DMS153 treated with DMSO at 0.1 percent for 48 hours (cell line): Measurements from ENCODE around the gene RASGRF1.

Experiments used
- DNase-seq: peaks from one replicate; lab custom pipeline; 2025; ENCODE audit not compliant: unreplicated experiment; lab: John Stamatoyannopoulos, UW

The RASGRF1 gene

DNA sequence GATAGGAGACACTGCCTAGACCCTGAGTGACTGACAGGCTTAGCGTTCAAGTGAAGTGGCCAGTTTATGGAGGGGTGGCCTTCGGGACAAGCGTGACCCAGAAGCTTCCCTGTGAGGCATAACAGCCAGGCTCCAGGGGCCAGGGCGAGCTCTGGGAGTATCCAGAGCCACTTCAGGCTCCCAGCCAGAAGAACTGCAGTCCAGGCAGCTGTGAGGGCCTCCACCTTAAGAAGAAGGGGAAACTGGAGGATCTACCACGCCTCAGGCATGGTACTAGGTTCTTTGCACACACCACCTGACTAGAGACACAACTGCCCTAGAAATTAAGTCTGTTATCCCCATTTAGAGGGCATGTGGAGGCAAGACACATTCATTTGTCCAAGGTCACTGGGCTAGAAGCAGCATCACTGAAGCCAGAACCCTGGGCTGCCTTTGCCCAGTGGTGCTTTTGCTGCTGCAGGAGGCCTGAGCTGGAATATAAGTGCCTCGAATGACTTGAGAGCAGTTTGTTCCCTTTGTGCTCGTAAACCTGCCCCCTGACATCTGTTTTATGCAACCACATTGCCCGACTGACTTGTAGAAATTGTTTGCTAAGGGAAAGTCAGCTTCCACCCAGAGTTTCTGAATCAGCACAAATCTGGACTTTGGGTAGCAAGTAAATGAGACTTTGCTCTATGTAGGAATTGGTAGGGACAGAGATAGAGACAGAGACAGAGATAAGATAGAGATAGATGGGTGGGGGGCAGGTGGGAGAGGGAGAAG lies 23.3 kb downstream of the RASGRF1 start:
- no peak for DNase-seq

GRCh38 chr15:79066391-79067071 lies 24.0 kb downstream of the RASGRF1 start:
- DNase-seq = no peak

DNA sequence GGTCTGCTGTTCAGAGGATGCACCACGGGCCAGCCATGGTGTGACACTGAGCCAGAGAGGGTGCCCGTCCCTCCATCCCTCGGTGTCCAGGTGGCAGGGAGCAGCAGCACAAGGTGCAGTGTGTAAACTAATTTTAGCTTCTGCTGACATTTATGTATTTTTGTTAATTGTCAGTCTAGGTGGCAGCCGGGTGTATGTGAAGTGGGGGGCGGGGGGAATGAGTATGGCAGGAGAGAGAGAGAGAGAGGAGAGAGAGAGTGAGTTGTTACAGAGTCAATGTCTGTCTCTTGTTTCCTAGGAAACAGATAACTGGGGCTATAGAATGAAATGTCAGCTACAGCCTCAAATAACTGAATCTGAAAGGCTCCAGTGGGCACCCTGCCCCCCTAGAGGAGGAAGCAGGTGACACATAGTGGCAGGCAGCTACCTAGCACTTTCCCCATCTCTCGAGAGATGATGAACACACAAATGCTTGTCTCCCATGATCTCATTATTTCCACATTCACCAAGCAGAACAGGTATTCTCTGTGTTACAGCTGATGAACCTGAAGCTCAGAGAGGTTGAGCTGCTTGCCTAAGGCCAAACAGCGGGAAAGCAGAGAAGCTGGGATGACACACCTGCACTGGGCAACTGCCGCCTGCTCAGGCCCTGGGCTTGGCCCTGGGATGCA lies 24.7 kb downstream of the RASGRF1 start:
- DNase-seq = no peak

- no peak for DNase-seq
Measured at GRCh38 chr15:79065361-79065705, 25.2 kb downstream of the RASGRF1 start.

GRCh38 chr15:79064496-79064895 lies 26.1 kb downstream of the RASGRF1 start:
- no peak for DNase-seq

DNA sequence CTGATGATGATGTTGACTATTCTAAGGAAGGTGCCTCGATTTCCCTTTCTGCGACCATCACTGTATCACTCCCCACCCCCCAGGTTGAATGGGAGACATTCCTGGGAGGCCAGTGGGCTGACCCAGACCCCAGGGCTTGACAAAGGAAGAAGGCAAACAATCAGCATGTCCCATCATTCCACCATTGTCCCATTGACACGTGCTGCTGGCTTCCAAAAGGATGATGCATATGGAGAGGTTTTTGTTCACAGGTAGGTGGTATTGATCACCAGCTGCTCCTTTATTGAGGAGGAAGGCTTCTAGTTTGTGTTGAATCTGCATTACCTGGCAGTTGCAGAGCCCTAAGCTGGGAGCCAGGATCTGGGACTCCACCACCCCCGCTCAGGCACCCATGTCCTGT lies 30.4 kb downstream of the RASGRF1 start:
- no peak for DNase-seq

GRCh38 chr15:79059081-79059572 lies 31.5 kb downstream of the RASGRF1 start:
- no peak for DNase-seq

GRCh38 chr15:79058260-79058850 lies 32.2 kb downstream of the RASGRF1 start:
- DNase-seq = no peak

GRCh38 chr15:79057050-79057449 lies 33.5 kb downstream of the RASGRF1 start:
- DNase-seq = no peak

- no peak for DNase-seq
Measured at GRCh38 chr15:79054350-79054749, 36.2 kb downstream of the RASGRF1 start.

DNA sequence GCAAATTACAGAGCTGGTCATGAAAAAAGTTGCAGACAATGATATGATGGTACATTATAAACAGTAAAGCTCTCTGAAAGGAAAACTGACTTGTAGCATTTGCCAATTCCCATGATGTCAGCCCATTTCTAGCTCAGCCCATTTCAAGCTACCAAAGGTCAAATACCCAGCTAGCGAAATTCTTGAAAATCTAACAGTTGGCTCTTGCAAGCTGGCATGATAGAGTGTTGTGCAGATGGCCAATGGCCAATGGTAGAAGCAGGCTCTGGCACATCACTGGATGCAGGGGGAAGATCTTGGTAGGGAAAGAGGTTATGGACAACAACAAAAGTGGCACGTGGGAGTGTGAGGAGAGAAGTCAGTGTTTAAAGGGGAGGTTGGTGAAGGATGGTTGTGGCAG lies 36.7 kb downstream of the RASGRF1 start:
- DNase-seq = no peak

DNA sequence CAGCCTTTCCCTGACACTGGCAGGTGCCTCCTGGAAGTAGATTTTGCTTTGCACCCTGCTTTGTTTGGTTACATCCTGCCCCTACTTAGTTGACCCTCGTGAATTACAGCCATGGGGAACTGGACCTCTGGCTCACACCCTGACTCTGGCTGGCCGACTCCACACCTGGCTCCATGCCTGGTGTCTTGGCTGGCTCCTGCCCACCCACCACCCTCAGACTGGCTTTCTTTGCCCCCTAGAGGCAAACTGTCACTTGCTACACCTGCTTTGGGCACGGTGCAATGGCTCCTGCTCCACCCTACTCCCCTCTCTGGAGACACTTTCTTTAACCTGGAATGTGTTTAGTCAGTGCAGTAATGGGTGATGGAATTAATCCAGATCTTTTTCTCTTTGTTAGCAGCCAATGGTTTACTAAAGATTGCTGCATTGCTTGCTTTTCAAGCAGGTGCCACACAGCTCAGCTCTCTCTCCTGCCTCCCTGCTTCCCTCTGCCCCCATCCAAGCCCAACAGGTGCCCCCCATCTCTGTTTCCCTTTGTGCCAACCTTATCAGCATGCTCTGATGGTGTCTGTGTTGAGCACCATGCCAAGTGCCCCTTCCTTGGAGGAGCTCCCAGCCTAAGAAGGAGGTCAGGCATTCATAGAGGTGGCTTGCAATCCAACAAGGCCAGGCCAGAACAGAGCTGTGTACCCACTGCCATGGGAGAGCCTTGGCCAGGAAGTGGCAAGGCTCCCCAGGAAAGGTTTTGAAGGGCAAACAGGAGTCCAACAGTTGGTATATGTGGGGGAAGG lies 38.4 kb downstream of the RASGRF1 start:
- DNase-seq = no peak

DNA sequence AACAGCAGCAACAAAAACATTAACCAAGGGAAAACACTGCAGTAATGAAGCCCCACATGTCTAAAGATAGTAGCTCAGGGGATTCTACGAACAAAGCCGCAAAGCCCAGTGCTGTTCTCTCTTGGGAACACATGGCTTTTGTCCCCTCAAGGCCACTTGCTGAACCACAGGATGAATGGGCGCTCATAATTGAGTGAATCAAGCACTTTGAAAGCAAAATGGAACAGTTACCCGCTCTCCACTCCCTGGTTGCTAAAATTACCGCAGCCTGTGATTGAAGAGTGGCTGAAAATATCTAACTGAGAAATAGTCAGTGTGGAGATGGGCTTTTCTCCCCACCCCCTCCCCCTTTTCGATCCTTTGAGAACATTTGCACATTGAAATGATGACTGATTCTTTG lies 39.6 kb downstream of the RASGRF1 start:
- no peak for DNase-seq

GRCh38 chr15:79050341-79050740 lies 40.2 kb downstream of the RASGRF1 start:
- no peak for DNase-seq

DNA sequence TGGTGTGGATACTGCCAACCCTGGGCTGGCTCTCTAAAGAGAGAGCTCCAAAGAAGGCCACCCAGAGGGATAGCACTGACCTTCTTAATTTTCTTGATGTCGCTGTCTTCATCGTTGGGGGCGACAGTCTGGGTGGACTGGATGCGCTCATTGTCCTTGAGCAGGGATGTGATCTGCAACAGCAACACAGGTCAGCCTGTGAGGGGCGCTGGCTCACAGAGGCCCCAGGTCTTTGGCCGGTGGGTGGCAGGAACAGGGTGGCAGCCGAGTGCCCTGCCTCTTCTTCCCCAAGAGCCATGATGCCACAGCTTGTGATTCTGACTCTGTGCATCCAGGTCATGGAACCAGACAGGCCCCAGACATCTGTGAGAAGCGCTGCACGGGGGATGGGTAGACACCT lies 41.2 kb downstream of the RASGRF1 start:
- no peak for DNase-seq

DNA sequence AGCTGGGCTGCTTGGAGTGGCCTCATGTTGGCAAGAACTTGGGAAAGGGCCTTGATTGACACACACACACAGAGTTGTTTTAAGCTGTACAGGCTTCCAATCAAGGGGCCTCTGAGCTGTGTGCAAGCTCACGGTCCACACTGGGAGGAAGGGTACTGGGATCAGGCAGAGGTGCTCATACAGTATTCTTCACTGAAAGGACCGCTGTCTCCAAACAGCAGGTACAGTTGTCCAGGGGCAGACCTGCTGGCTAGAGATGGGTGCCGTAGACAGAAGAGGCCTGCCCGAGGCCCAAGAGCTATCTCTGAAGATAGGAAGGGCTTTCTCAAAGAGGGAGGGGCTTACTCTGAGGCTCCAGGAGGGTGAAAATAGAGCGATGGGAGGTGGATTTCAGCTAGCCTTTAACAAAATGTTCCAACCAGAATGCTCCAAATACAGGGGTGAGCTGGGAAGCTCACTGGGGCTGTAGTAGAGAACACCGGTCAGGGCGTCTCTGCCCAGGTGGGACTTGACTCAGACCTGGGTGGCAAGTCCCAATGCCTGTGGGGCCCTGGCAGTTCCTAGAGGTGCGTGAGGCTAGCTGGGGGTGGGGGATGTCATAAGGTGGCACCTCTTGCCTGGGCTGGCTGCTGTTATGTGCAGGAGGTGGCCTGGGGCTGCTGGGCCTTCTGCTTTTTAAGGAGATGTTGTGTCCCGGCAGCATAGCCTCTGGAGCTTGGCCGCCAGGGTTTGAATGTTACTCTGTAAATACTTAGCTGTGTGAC lies 42.7 kb downstream of the RASGRF1 start:
- DNase-seq = no peak

DNA sequence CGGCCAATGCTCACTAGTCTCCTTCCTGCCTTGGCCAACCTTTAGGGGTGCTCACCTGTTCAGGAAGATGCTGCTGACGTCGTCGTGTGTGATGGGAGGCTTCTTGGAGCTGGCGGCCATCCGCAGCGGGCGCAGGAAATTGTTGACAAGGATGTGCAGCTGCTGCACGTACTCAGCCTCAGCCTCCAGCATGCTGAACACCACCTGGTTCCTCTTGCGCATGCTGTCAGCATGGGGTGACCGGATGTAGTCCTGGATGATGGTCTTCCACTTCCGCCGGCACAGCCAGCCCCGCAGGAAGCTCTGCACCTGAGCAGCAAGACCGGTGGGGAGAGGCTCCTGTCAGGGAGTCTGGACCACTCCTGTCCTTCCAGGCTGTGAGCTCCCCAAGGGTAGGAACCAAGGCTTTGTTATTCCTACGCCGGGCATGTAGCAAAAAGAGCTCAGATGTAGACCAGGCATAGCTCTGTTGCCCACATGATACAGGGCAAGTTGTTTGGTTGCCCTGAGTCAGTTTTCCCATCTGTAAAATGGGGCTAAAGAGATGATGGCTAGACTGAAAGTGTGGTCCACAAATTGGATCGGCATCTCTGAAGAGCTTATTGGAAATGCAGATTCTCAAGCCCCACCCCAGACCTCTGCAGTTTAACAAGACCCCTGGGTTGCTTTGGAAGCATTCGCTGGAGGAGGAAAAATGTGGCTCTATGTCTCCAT lies 43.7 kb downstream of the RASGRF1 start:
- DNase-seq = no peak

DNA sequence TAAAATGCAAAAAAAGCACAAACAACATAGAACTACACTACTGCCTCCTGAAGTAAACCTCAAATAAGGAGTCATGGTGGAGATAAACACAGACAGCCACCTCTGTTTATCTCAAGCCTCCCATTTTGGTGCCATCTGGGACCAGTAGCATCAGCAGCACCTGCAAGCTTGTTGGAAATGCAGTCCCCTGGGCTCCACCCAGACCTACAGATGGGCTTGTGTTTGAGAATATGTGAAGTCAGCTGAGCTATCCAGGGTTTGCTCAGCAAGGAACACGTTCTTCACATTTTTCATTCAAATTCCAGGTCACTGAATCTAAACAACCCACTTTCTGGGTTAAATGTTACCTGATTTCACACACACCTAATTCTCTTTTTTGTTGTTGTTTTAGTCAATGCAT lies 45.5 kb downstream of the RASGRF1 start:
- DNase-seq = no peak

DNA sequence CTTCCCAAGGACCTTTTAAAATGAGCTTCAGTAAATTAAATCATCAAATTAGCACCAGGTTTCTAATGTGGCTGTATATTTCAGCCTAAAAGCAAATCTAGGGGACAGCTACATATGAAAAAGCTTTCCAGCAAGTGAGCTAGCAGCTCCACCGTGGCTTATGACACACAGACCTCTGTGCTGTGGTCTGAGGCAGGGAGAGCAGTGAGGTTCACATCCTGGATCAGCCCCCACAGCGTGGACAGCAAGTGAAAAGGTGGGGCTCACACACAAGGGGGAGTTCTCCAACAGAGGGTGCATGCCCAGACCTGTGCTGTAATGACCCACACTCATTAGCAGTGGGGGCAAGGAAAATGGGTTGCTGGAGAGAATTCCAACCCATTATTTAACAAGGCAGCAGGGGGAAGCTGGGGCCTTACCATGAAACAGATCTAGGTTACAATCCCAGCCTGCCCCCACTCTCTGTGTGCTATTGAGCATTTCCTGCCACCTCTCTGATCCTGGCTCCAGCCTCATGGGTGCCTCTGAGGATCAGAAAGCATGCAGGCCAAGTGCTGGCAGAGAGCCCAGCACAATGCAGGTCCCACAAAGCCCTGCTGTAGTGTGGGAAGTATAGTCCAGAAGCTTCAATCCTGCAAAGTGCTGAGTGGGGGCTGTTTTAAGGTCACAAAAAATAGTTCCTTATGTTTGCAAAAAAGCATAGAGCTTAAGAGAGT lies 48.2 kb downstream of the RASGRF1 start:
- no peak for DNase-seq
